Naive thymus-derived CD8-positive, alpha-beta T cell (primary cell): ENCODE data around the gene NDRG3. TPM values are rescaled to one million over a fixed set of nuclear protein-coding genes. Genes with fewer than 3 reads are reported as not detected.
"Not testable (repeated sequence)": the region's sequence is repeated elsewhere in the genome, so short reads cannot be mapped to it uniquely, and the experiment has no call there.

Experiments used
- ATAC-seq, 2 donors: fragments of 150-1000 bp; cut with Tn5 transposase in 1 of 2; sonication (Bioruptor Pico), chemical (Tn5 transposase) in 1 of 2; 1 replicate in 1 of 2; 2 replicates in 1 of 2; pipeline ENCODE4 v1.10.0; 2021; ENCODE audit warnings: mild to moderate bottlenecking in 2 of 2, moderate library complexity in 2 of 2
- POLR2A ChIA-PET: fragments of 350-600 bp; sonication (Branson Sonifier 250); formaldehyde crosslinking; loops from one replicate; lab custom pipeline; 2021; ENCODE audit warnings: antibody characterized with exemption; lab: Charles Lee
- DNase-seq, 10 donors: peaks; one replicate each; pipeline versions ENCODE4 v3.0.0 to v3.0.0-alpha.2; 2020 to 2022
- H3K27ac Mint-ChIP-seq, 10 donors: one replicate each; pipeline ENCODE4 v1.8.0; 2020 to 2022; ENCODE audit warnings: mild to moderate bottlenecking in 10 of 10, mixed read lengths in 10 of 10, moderate library complexity in 4 of 10, inconsistent platforms in 1 of 10
- H3K27me3 Mint-ChIP-seq, 5 donors: one replicate each; pipeline ENCODE4 v1.8.0; 2021 to 2022; ENCODE audit warnings: mixed read lengths in 5 of 5
- H3K36me3 Mint-ChIP-seq, 3 donors: one replicate each; pipeline ENCODE4 v1.8.0; 2020 to 2022; ENCODE audit warnings: mixed read lengths in 3 of 3, mild to moderate bottlenecking in 2 of 3, inconsistent platforms in 1 of 3
- H3K4me1 Mint-ChIP-seq, 4 donors: one replicate each; pipeline ENCODE4 v1.8.0; 2021 to 2022; ENCODE audit warnings: mixed read lengths in 4 of 4
- H3K4me3 Mint-ChIP-seq, 10 donors: one replicate each; pipeline ENCODE4 v1.8.0; 2020 to 2022; ENCODE audit warnings: mild to moderate bottlenecking in 10 of 10, mixed read lengths in 10 of 10, moderate library complexity in 6 of 10, inconsistent platforms in 1 of 10
- H3K9me3 Mint-ChIP-seq, 9 donors: one replicate each; pipeline ENCODE4 v1.8.0; 2020 to 2022; ENCODE audit warnings: mixed read lengths in 9 of 9, mild to moderate bottlenecking in 3 of 9, inconsistent platforms in 1 of 9, moderate library complexity in 1 of 9
- polyA plus RNA-seq, 3 donors: library from polyadenylated mRNA; unstranded; fragments of 300-500 nt; fragmentation: Illumina TruSeq; gene quantifications; one replicate each; pipeline ENCODE4 v1.2.3, GENCODE V29; 2021
- total RNA-seq, 8 experiments: library from RNA in 2 of 8; stranded (reverse) in 2 of 8; gene quantifications; one replicate each; pipeline ENCODE4 v1.2.3 and lab custom pipeline; 2021 to 2026

NDRG3 gene
- total and polyA plus RNA-seq, 5 experiments from 2014 or later = 28.9 to 44.5 (median 40.0) TPM

DNA sequence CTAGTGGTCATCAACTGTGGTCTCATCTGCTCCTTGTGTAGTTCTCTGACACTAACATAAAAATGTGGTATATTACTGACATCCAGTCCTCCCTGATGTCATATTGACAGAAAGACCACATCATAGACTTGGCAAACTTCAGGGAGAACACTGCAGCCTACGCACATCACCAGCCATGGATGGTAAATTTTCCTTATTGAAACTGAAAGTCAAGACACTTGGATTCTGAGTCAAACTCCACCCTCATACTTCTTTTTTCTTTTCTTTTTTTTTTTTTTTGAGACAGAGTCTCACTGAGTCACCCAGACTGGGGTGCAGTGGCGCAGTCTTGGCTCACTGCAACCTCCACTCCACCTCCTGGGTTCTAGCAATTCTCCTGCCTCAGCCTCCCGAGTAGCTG lies 25.4 kb downstream of the NDRG3 start:
- no peak for ATAC-seq
- Mint-ChIP-seq H3K27me3 (no peaks in the 10 kb centered on the region), H3K4me1 (no peaks in the 10 kb centered on the region), H3K4me3 (no peak overlapping the region), H3K36me3 (peaks cover 0 to 35% (median 0%) of the 10 kb centered on the region in 3 donors), H3K9me3 (no peaks in the 10 kb centered on the region), H3K27ac (peak overlapping the region in 3 of 10 donors; percentile 14 to 71 (median 19))
- DNase-seq = no peak
- POLR2A ChIA-PET = interaction anchor here (0.7 kb wide), 1 partner anchor 11 kb away, joined by 4 read pairs; no protein-coding TSS in a partner anchor

DNA sequence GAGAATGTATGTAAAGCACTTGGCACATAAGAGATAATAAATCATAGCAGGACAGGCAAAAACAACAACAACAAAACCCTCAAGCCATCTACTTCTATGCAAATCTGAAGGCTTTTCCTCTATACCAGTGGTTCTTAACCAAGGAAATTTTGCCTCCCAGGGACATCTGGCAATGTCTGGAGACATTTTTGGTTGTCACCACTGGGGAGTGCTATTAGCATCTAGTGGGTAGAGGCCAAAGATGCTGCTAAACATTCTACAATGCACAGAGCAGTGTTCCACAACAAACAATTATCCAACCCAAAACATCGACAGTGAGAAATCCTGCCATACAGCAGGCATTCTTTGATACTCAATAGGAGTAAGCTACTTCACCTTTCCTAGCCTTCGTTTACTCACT lies 28.2 kb downstream of the NDRG3 start:
- Mint-ChIP-seq H3K27ac (no peak overlapping the region), H3K4me1 (no peaks in the 10 kb centered on the region), H3K27me3 (no peaks in the 10 kb centered on the region), H3K36me3 (peaks cover 0 to 48% (median 4%) of the 10 kb centered on the region in 3 donors), H3K9me3 (no peaks in the 10 kb centered on the region), H3K4me3 (no peak overlapping the region)
- peak in 4 of 10 donors; percentile 1 to 25 (median 6) for DNase-seq
- POLR2A ChIA-PET = interaction anchor here (1.0 kb wide), 1 partner anchor 16 kb away, joined by 3 read pairs; no protein-coding TSS in a partner anchor
- ATAC-seq = no peak

DNA sequence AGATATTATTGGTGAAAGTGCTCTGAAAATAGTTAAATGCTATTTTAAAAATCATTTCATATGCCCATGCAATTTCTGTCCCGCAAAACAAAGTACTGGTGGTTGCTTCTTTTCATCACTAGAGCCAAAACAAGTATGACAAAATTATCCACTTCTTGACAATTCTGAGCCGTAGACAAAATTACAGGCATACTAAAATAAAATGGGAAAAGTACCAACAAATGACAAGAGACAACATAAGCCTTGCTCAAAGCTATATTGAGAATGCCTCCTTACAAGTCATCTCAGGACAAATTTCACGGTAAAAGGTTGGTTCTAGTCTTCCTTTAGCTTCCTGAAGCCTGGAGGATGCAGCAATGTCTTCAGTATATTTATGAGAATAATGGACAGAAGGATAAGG lies 28.9 kb downstream of the NDRG3 start:
- POLR2A ChIA-PET = no interaction called here
- DNase-seq (no peak), ATAC-seq (no peak)
- Mint-ChIP-seq H3K36me3 (peaks cover 0 to 49% (median 4%) of the 10 kb centered on the region in 3 donors), H3K4me3 (no peak overlapping the region), H3K27me3 (no peaks in the 10 kb centered on the region), H3K4me1 (no peaks in the 10 kb centered on the region), H3K9me3 (no peaks in the 10 kb centered on the region), H3K27ac (no peak overlapping the region)

- H3K4me3 Mint-ChIP-seq = no peak overlapping the region
- H3K36me3 Mint-ChIP-seq = peaks cover 0 to 18% (median 4%) of the 10 kb centered on the region in 3 donors
- peaks cover 0 to 2% (median 0%) of the 10 kb centered on the region in 4 donors for H3K4me1 Mint-ChIP-seq
- POLR2A ChIA-PET = no interaction called here
- no peak overlapping the region for H3K27ac Mint-ChIP-seq
- H3K9me3 Mint-ChIP-seq = no peaks in the 10 kb centered on the region
- DNase-seq (no peak), ATAC-seq (no peak)
- no peaks in the 10 kb centered on the region for H3K27me3 Mint-ChIP-seq
Measured at GRCh38 chr20:36712775-36713174, 33.1 kb downstream of the NDRG3 start.

- no peaks in the 10 kb centered on the region for H3K9me3 Mint-ChIP-seq
- DNase-seq (no peak), ATAC-seq (no peak)
- H3K36me3 Mint-ChIP-seq = peaks cover 0 to 26% (median 4%) of the 10 kb centered on the region in 3 donors
- H3K4me3 Mint-ChIP-seq = no peak overlapping the region
- H3K27me3 Mint-ChIP-seq = no peaks in the 10 kb centered on the region
- no peak overlapping the region for H3K27ac Mint-ChIP-seq
- peaks cover 0 to 2% (median under 1%) of the 10 kb centered on the region in 4 donors for H3K4me1 Mint-ChIP-seq
- POLR2A ChIA-PET = no interaction called here
Measured at GRCh38 chr20:36709126-36709525, 36.8 kb downstream of the NDRG3 start.

- Mint-ChIP-seq H3K27ac (no peak overlapping the region), H3K4me3 (no peak overlapping the region), H3K27me3 (no peaks in the 10 kb centered on the region), H3K9me3 (no peaks in the 10 kb centered on the region), H3K36me3 (peaks cover 0 to 24% (median 0%) of the 10 kb centered on the region in 3 donors), H3K4me1 (peaks cover 0 to 2% (median 0%) of the 10 kb centered on the region in 4 donors)
- POLR2A ChIA-PET = no interaction called here
- no peak for ATAC-seq
- DNase-seq = no peak
Measured at GRCh38 chr20:36703530-36703929, 42.4 kb downstream of the NDRG3 start.

DNA sequence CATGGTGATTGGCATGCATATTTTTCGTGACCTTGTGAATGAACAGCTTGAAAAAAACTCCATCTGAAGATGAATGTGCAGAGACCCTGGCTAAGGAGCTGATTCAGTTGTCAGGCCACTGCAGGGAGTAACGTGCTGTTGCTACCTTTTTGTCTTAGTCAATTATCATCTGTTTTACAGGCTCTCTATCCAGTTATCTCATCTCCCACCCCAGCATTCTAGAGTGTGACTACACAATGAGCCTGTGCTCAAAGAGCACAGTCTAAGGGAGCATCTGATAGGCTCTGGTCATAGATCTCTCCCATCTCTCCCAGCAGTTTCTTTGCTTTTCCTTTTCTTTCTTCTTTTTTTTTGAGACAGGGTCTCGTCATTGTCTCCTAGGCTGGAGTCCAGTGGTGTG lies 45.5 kb downstream of the NDRG3 start:
- DNase-seq = no peak
- H3K36me3 Mint-ChIP-seq = peaks cover 0 to 14% (median 0%) of the 10 kb centered on the region in 3 donors
- no peaks in the 10 kb centered on the region for H3K27me3 Mint-ChIP-seq
- ATAC-seq = no peak
- H3K4me1 Mint-ChIP-seq = no peaks in the 10 kb centered on the region
- peak overlapping the region in 1 of 10 donors; percentile 42 for H3K27ac Mint-ChIP-seq
- H3K9me3 Mint-ChIP-seq = no peaks in the 10 kb centered on the region
- POLR2A ChIA-PET = no interaction called here
- no peak overlapping the region for H3K4me3 Mint-ChIP-seq

DNA sequence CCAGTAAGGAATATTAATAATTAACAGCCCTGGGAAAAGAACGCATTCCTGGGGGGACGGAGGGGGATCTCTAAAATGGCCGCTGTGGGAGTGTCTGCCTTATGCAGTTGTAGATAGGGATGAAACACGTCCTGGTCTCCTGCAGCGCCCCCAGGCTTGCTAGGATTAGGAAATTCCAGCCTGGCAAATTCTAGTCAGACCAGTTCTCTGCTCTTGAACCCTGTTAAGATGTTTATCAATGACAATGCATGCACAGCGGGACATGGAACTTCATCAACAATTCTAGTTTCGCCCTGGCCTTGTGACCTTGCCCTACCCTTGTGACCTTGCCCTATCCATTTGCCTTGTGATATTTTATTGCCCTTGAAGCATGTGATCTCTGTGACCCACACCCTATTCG lies 50.4 kb downstream of the NDRG3 start:
- peak overlapping the region in 1 of 10 donors; percentile 13 for H3K27ac Mint-ChIP-seq
- H3K27me3 Mint-ChIP-seq, ATAC-seq, H3K4me1 Mint-ChIP-seq, DNase-seq, H3K4me3 Mint-ChIP-seq, H3K9me3 Mint-ChIP-seq, POLR2A ChIA-PET: not testable (repeated sequence)
- H3K36me3 Mint-ChIP-seq = peaks cover 0 to 13% (median 0%) of the 10 kb centered on the region in 3 donors

DNA sequence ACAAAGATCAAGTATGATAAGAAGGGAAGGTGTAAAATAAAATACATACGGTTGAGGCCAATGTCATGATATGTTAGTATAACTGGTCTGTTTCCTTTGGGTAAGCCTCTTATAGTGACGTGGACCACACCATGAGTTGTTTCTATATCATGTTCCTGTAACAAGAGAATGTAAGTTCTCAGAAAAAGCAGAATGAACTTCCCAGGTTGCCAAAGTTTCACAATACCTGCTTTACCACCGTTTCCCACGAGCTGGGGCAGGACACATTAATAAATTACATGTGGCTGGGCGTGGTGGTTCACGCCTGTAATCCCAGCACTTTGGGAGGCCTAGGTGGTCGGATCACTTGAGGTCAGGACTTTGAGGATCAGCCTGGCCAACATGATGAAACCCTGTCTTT lies 57.3 kb downstream of the NDRG3 start:
- POLR2A ChIA-PET = no interaction called here
- no peak for ATAC-seq

DNA sequence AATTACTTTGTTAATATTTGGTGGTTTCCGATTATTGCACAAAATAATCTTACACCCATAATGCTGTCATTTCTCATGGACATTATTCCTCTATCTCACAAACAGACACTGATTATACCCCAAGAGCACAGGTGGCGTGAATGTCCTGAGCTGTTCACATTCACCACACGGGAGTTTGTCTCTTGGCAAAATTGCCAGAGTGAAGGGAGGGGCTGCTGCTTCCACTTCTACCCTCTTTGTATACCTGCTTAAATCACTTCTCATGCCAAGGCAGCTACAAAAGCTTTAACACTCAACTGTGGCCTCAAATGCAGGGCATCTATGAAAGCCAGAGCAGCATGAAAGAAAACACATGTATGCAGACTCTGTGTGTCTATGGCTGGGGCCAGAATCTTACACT lies 58.0 kb downstream of the NDRG3 start:
- no peaks in the 10 kb centered on the region for H3K27me3 Mint-ChIP-seq
- ATAC-seq (no peak), DNase-seq (no peak)
- POLR2A ChIA-PET = no interaction called here
- H3K27ac Mint-ChIP-seq = no peak overlapping the region
- H3K4me3 Mint-ChIP-seq = no peak overlapping the region
- H3K36me3 Mint-ChIP-seq = peaks cover 0 to 23% (median 0%) of the 10 kb centered on the region in 3 donors
- no peaks in the 10 kb centered on the region for H3K9me3 Mint-ChIP-seq
- peaks cover 0 to 14% (median 5%) of the 10 kb centered on the region in 4 donors for H3K4me1 Mint-ChIP-seq

More for the DNA sequence above, 57.3 kb downstream of the NDRG3 start:
- Mint-ChIP-seq H3K27me3 (no peaks in the 10 kb centered on the region), H3K4me1 (peaks cover 0 to 14% (median 5%) of the 10 kb centered on the region in 4 donors), H3K9me3 (no peaks in the 10 kb centered on the region), H3K36me3 (peaks cover 0 to 22% (median 0%) of the 10 kb centered on the region in 3 donors), H3K4me3 (no peak overlapping the region), H3K27ac (peak overlapping the region in 2 of 10 donors; percentile 34 to 55)
- no peak for DNase-seq

DNA sequence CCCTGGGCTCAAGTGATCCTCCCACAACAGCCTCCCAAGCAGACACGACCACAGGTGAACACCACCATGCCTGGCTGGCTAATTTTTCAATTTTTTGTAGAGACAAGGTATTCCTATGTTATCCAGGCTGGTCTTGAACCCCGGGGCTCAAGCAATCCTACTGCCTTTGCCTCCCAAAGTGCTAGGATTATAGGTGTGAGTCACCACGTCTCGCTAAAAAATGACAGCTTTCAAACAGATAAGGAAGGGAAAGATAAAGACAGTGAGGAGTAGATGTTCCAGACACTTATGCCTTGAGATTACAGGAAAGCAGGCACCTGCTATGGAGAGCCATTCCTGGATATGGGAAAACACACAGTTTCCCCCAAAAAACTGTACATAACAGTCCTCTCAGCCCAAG lies 58.9 kb downstream of the NDRG3 start:
- POLR2A ChIA-PET = no interaction called here

GRCh38 chr20:36686504-36686903 lies 59.4 kb downstream of the NDRG3 start:
- peaks cover 0 to 33% (median 6%) of the 10 kb centered on the region in 3 donors for H3K36me3 Mint-ChIP-seq
- H3K27ac Mint-ChIP-seq = no peak overlapping the region

More for the DNA sequence above, 58.9 kb downstream of the NDRG3 start:
- Mint-ChIP-seq H3K36me3 (peaks cover 0 to 32% (median 6%) of the 10 kb centered on the region in 3 donors), H3K4me1 (peaks cover 0 to 14% (median 5%) of the 10 kb centered on the region in 4 donors), H3K27ac (no peak overlapping the region), H3K9me3 (no peaks in the 10 kb centered on the region), H3K4me3 (no peak overlapping the region), H3K27me3 (no peaks in the 10 kb centered on the region)
- DNase-seq (no peak), ATAC-seq (no peak)

DNA sequence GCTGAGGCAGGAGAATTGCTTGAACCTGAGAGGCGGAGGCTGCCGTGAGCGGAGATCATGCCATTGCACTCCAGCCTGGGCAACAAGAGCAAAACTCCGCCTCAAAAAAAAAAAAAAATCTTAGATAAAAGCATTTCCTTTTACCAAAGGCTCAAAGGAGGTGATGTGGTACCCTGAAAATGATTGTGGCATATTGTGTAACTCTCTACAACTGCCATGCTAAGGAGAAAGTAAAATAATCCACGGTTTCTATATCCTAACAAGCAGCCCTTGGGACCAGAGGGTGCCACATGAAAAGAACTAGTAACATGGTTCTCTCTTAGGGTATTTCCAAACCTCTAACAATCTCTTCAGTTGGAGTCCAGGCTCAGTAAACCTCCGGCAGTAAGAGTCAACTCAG lies 61.1 kb downstream of the NDRG3 start:
- Mint-ChIP-seq H3K27me3 (no peaks in the 10 kb centered on the region), H3K4me1 (peaks cover 0 to 14% (median 5%) of the 10 kb centered on the region in 4 donors), H3K36me3 (peaks cover 0 to 46% (median 16%) of the 10 kb centered on the region in 3 donors), H3K9me3 (no peaks in the 10 kb centered on the region), H3K27ac (peak overlapping the region in 2 of 10 donors; percentile 34 to 50), H3K4me3 (peak overlapping the region in 2 of 10 donors; percentile 9 to 22)
- DNase-seq (peak in 3 of 10 donors; percentile 7 to 26 (median 21)), ATAC-seq (peak in 1 of 2 donors; percentile 77)
- POLR2A ChIA-PET = no interaction called here

More at GRCh38 chr20:36686504-36686903, 59.4 kb downstream of the NDRG3 start:
- Mint-ChIP-seq H3K4me1 (peaks cover 0 to 14% (median 5%) of the 10 kb centered on the region in 4 donors), H3K4me3 (no peak overlapping the region), H3K9me3 (no peaks in the 10 kb centered on the region), H3K27me3 (no peaks in the 10 kb centered on the region)
- POLR2A ChIA-PET = interaction anchor here (0.6 kb wide), 1 partner anchor 61 kb away, joined by 3 read pairs; no protein-coding TSS in a partner anchor
- ATAC-seq (no peak), DNase-seq (no peak)
